ENCODE data around the gene ACOX2. TPM values are rescaled to one million over a fixed set of nuclear protein-coding genes. Genes with fewer than 3 reads are reported as not detected.

Gene ACOX2
- total RNA-seq, 2 donors from 2014 or later = 19.7 to 42.5 TPM

GRCh38 chr3:58519668-58520402 lies 17.2 kb downstream of the ACOX2 start:
- Histone ChIP-seq H3K4me3 (no peak overlapping the region), H3K27me3 (replicated peaks; ENCODE audit: insufficient read depth) (no peaks in the 10 kb centered on the region), H3K36me3 (no peaks in the 10 kb centered on the region), H3K27ac (no peak overlapping the region), H3K4me1 (replicated peaks) (no peaks in the 10 kb centered on the region), H3K9me3 (no peaks in the 10 kb centered on the region)
- no peak for DNase-seq (ENCODE audit: low spot score)
- WGBS = 92% methylated on average over 6 of the region's 6 CpGs
- intact Hi-C loops (cut with DNase I) = no loop called here
- TF ChIP-seq POLR2A (IDR thresholded peaks at IDR 0.05) (no peak), POLR2AphosphoS5 (IDR thresholded peaks at IDR 0.05) (no peak), CTCF (IDR thresholded peaks at IDR 0.05) (no peak)

GRCh38 chr3:58518291-58518789 lies 18.6 kb downstream of the ACOX2 start:
- WGBS = 34% methylated on average over 3 of the region's 3 CpGs
- Histone ChIP-seq H3K36me3 (no peaks in the 10 kb centered on the region), H3K4me3 (no peak overlapping the region)

GRCh38 chr3:58514405-58514804 lies 22.6 kb downstream of the ACOX2 start:
- 90% methylated on average over 3 of the region's 3 CpGs for WGBS
- Histone ChIP-seq H3K36me3 (no peaks in the 10 kb centered on the region), H3K4me1 (replicated peaks) (no peaks in the 10 kb centered on the region), H3K27me3 (replicated peaks; ENCODE audit: insufficient read depth) (no peaks in the 10 kb centered on the region), H3K27ac (no peak overlapping the region), H3K9me3 (no peaks in the 10 kb centered on the region), H3K4me3 (no peak overlapping the region)
- no peak for DNase-seq (ENCODE audit: low spot score)
- intact Hi-C loops (cut with DNase I) = no loop called here
- TF ChIP-seq POLR2A (IDR thresholded peaks at IDR 0.05) = no peak

More at GRCh38 chr3:58518291-58518789, 18.6 kb downstream of the ACOX2 start:
- Histone ChIP-seq H3K27me3 (replicated peaks; ENCODE audit: insufficient read depth) (no peaks in the 10 kb centered on the region), H3K9me3 (no peaks in the 10 kb centered on the region), H3K27ac (no peak overlapping the region), H3K4me1 (replicated peaks) (no peaks in the 10 kb centered on the region)
- intact Hi-C loops (cut with DNase I) = no loop called here
- no peak for DNase-seq (ENCODE audit: low spot score)
- TF ChIP-seq POLR2AphosphoS5 (IDR thresholded peaks at IDR 0.05) = no peak
- TF ChIP-seq CTCF (IDR thresholded peaks at IDR 0.05) = no peak
- no peak for TF ChIP-seq POLR2A (IDR thresholded peaks at IDR 0.05)

- no peak for DNase-seq (ENCODE audit: low spot score)
- intact Hi-C loops (cut with DNase I) = no loop called here
- Histone ChIP-seq H3K36me3 (no peaks in the 10 kb centered on the region), H3K4me1 (replicated peaks) (peaks cover 3% of the 10 kb centered on the region), H3K27me3 (replicated peaks; ENCODE audit: insufficient read depth) (no peaks in the 10 kb centered on the region), H3K4me3 (no peak overlapping the region), H3K27ac (no peak overlapping the region), H3K9me3 (no peaks in the 10 kb centered on the region)
- WGBS = 45% methylated on average over 6 of the region's 6 CpGs
- no peak for TF ChIP-seq POLR2AphosphoS5 (IDR thresholded peaks at IDR 0.05)
- TF ChIP-seq POLR2A (IDR thresholded peaks at IDR 0.05) = no peak
These were observed 28.6 kb downstream of the ACOX2 start for GRCh38 chr3:58508437-58508836.

GRCh38 chr3:58507356-58508078 lies 29.5 kb downstream of the ACOX2 start:
- H3K4me1 ChIP-seq (replicated peaks) = peaks cover 3% of the 10 kb centered on the region
- H3K27me3 ChIP-seq (replicated peaks; ENCODE audit: insufficient read depth) = no peaks in the 10 kb centered on the region
- H3K4me3 ChIP-seq = no peak overlapping the region
- H3K27ac ChIP-seq = no peak overlapping the region
- TF ChIP-seq POLR2A (IDR thresholded peaks at IDR 0.05) = no peak
- TF ChIP-seq POLR2AphosphoS5 (IDR thresholded peaks at IDR 0.05) = no peak
- TF ChIP-seq CTCF (IDR thresholded peaks at IDR 0.05) = no peak
- DNase-seq (ENCODE audit: low spot score) = no peak
- no peaks in the 10 kb centered on the region for H3K36me3 ChIP-seq
- intact Hi-C loops (cut with DNase I) = no loop called here
- 26% methylated on average over 2 of the region's 2 CpGs for WGBS
- no peaks in the 10 kb centered on the region for H3K9me3 ChIP-seq

Data from prostate gland (tissue), 2 donors.